Activated CD4-positive, CD25-positive, alpha-beta regulatory T cell treated with anti-CD3 and anti-CD28 coated beads, Interleukin-2, amount 50 U/mL, for 24 hours (primary cell): ENCODE data around the gene UMAD1.
"Not testable (repeated sequence)": the region's sequence is repeated elsewhere in the genome, so short reads cannot be mapped to it uniquely, and the experiment has no call there.

ENCODE experiments used
- ATAC-seq, 2 donors: fragments of 150-1000 bp; cut with Tn5 transposase; one replicate each; pipeline ENCODE4 v1.10.0; 2021; ENCODE audit warnings: mild to moderate bottlenecking in 1 of 2, moderate library complexity in 1 of 2

Gene UMAD1

DNA sequence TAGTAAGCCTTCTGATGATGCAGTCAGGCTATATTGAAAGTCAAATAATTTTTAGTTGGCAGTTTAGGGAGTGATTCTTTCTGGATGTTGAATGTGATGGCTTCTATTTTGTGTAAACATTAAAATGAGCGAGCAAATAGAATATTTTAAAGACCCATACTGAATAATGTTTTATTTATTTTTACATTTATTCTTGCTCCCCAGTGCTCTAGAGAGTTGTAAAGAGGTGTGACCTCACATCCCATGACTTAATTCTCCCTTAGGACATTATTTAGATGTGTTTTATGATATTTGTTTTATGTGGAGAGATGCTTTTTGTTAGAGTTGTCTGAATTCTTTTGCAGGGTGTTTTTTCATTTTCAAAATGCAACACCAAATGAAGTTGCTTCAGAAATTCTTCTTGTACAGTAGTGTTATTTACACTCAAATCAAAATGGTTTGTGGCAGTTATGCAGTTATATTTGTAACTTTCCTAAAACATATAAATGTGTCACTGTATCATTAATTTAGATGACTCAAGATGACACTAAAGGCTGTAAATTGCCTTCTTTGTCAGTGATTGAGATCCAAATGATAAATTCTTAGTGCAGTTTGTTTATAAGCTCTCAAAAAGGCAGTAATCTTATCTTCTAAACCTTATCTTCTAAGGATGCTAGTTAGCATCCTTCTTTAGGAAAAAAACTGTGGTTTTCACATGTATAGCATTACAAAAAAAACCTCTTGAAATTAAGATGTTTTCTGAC, 12.4 kb downstream of the UMAD1 start:
- peak in 1 of 2 donors; percentile 7 for ATAC-seq

DNA sequence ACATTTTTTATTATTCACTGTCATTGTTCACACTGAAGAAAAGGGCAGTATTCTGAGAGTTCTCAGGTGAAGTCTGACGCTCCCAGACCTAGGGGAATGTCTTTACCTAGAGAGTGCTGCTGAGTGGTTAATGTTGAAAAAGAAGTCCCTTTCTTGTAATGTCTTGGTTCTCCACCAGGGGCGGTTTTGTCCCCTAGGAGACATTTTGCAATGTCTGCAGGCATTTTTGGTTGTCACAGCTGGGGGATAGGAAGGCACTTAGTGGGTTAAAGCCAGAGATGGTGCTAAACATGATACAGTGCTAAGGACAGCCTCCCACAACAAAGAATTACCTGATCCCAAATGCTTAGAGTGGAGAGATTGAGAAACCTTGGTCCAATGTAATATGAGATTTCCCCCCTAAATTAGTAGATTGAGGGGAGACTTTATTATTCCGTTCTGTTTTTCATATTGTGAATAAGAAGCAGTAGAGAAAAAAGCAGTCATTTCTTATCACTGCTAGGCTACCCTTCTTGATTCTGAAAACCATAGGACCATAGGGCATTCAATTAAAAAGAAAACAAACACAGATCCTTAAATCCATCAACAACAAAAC, 13.1 kb downstream of the UMAD1 start:
- ATAC-seq: no peak

DNA sequence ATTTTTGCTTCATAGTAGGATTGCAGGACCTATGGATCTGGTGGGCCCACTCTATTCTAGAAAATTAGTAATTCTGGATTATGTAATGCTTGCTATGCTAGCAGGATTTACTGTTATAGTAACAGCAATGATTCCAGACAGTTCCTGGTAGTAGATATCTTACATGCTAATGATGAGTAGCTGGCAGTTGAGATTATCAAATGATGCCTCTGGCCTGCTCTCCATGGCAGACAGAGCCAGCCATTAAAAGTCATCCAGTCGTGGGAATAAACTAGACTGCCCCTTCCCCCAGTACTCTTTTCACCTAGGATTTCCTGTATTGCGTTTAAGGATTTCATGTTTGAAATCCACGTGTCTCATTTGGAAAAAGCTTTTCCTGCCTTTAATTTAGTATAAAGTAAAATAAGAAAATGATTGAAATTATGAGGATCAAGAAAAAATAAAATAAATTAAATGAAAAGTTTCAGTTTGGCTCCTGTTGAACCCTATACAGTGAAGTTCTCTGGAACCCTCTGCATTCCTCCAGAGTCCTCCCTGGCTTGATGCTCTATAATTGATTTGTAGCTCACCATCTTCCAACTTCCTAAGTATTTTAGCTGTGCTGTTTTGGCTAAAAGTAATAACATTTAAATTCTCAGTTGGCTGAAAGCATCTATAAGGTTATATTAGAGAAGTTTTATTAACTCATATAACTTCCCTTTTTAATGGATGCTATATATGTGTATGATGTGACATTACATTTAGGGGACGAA, 14.6 kb downstream of the UMAD1 start:
- ATAC-seq: no peak

DNA sequence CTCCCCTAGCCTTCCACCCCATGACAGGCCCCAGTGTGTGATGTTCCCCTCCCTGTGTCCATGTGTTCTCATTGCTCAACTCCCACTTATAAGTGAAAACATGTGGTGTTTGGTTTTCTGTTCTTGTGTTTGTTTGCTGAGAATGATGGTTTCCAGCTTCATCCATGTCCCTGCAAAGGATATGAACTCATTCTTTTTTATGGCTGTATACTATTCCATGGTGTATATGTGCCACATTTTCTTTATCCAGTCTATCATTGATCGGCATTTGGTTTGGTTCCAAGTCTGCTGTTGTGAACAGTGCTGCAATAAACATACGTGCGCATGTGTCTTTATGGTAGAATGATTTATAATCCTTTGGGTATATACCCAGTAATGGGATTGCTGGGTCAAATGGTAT, 15.9 kb downstream of the UMAD1 start:
- not testable (repeated sequence) for ATAC-seq

DNA sequence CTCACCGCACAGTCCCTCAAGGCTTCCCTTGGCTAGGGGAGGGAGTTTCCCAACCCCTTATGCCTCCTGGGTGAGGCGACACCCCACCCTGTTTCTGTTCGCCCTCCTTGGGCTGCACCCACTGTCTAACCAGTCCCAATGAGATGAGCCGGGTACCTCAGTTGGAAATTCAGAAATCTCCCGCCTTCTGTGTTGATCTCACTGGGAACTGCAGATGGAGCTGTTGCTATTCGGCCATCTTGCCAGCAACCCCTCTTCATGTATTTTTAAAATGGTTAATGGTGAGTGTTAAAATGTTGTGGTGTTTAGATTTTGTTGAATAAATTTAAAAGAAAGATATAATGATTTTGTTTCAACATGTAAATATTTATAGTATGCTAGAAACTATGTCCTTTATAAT, 22.0 kb downstream of the UMAD1 start:
- ATAC-seq: no peak

DNA sequence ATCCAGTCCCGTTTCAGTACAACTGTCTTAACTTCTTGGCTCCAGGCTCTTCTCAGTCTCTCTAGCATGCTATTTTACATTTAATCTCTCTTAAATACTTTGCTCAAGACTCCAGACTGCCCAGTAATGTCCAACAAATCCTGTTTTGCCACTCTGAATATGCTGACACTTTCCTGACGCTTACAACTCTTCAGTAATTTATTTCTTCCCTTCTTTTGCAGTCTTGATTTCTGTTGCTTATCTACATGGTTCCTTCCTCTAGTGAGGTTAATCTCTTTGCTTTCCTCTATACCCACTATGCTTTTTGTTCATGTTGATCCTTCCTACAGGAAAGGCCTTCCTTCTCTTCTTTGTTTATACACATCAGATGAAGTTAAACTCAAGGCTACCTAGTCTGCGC, 23.7 kb downstream of the UMAD1 start:
- no peak for ATAC-seq

DNA sequence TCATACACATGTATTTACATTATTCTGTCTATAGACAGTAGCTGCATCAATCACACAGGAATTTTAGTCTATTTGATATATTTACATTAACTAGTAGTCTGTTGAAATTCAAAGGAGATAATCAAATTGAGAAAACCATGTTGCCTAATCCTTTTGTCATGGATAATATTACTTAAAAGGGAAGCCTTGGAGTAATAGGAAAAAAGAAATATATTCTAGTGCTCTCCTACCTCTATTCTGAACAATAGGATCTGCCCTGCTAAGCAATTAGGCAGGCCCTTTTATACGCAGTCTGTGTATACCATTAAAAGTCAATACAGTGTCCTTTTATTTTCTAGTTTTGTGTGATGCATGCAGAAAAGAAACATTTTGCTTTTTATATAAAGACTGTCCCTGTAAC, 24.5 kb downstream of the UMAD1 start:
- no peak for ATAC-seq

DNA sequence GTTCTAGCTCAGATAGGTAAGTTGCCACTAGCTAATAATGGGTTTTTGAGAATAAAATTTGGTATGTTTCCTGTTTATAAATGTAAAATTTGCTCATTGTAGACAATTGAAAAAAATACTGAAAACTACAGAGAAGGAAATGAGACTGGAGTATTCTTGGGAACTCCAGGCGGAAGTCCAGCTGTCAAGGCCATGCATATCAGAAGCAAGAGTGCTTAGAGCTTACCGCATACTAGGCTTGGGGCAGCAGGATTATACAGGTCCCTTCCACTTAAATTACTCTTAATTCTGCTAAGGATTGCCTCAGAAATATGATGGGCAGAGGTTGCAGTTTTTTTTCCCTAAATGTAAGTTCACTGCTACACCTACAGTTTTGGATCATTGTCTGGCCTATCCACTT, 26.6 kb downstream of the UMAD1 start:
- ATAC-seq: no peak

DNA sequence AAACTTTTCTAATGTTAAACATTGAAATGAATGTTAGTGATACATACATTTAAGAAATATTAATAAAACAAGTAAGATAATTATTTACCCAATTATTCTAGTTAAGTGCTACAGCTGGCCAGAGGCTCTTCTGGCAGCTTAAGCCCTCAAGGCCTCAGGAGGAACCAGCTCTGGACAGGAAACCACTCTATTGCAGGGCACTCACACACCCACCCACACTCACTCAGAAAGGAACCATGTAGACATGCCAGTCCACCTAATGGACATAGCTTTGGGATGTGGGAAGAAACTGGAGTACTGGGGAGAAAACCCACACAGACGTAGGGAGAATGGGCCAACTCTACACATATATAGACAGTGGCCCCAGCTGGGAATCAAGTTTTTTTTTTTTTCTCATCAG, 28.2 kb downstream of the UMAD1 start:
- ATAC-seq: no peak

DNA sequence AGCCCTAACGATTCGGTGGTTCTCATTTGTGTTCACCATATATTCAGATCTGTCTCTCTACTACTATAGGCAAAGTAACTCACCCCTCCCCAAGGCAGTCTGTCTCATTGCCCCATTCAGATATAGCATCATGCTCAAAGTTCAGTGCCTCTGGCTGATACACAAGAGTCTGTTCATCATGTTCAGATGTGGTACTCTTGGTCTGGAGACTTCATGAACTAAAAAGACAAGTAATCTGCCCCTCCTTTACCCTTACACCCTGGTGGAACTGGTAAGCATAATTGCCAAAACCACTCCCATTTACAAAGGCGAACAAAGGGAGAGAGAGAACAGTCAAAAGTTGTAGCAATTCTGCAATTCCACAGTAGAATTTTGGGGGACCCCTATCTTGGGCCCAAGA, 29.9 kb downstream of the UMAD1 start:
- no peak for ATAC-seq

DNA sequence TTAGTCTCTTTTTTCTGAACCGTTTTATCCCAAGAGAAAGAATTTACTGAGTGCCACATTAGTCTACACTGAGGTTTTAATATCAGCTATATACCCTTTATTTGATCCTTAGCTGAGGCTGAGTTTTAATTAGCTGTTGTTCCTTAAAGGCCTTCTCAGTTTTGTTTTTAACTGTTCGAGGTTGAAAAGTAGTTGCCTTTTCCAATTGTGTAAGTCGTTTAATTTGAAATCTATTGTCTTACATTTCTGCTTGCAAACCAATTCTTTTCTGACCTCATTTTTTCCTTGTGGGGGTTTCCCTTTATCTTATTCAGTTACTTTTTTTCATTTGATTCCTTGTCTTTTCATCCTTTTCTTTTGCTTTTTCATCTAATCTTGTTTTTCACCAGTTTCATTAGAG, 30.8 kb downstream of the UMAD1 start:
- ATAC-seq: no peak

DNA sequence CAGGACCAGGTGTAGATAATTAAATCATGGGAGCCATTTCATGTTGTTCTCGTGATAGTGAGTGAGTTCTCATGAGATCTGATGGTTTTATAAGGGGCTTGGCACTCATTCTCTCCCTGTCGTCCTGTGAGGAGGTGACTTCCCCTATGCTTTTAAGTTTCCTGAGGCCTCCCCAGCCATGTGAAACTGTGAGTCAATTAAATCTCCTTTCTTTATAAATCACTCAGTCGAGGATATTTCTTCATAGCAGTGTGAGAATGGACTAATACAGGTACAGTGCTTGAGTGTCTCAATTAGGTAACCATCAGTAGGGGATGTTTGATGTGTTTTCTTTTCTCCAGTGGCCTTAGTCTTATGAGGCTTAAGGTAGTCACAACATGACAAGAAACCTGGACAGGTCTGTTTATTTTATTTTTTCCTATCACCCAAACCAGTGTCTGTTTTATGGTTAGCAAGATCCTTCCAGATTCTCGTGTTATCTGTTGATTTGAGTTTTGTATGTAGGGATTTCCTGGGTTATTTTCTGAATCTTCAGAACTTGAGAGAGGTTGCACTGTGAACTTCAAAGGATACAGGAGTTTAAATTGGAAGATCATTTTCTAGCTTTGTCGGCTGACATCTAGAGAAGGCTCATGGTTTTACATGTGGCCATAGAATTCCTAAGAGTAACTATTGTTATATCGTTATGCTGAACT, 32.1 kb downstream of the UMAD1 start:
- peak; percentile 86 to 91 for ATAC-seq

DNA sequence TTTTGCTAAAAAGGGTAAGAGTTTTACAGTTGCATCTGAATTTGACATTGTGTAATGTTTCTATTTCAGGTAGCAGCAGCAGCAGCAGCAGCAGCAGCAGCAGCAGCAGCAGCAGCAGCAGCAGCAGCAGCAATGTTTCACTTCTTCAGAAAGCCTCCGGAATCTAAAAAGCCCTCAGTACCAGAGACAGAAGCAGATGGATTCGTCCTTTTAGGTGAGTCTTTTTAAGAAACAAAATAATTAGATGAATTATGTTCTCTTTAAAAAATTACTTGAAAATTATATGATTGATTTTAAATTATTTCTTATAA, 32.6 kb downstream of the UMAD1 start:
- no peak for ATAC-seq

DNA sequence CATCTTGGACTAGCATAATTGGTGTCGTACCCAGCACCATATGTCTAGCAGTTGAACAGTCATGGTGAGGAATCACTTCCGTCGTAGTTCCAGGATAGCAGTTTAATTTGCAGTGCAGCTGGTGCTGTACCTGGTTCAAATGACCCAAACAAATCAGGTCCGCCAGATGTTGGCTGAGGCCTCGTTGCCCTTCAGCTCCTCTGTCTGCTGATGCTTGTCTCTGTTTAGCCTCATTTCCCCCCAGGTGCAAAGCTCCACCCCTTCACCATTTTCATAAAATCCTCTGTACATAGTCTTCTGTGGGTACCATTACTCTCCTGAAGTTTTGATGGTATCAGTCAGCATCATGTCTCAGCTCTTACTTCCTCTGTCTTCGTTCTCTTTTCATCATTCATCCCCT, 35.1 kb downstream of the UMAD1 start:
- no peak for ATAC-seq

DNA sequence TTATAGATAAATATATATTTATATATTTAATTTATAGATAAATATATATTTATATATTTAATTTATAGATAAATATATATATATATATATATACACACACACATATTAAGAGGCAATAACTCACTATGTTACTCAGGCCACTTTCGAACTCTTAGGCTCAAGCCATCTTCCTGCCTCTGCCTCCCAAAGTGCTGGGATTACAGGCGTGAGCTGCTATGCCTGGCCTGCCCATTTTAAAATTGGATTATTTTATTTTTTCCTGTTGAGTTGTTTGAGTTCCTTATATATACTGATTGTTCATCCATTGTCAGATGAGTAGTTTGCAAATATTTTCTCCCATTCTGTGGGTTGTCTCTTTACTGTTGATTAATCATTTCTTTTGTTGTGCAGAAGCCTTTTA, 39.1 kb downstream of the UMAD1 start:
- not testable (repeated sequence) for ATAC-seq

DNA sequence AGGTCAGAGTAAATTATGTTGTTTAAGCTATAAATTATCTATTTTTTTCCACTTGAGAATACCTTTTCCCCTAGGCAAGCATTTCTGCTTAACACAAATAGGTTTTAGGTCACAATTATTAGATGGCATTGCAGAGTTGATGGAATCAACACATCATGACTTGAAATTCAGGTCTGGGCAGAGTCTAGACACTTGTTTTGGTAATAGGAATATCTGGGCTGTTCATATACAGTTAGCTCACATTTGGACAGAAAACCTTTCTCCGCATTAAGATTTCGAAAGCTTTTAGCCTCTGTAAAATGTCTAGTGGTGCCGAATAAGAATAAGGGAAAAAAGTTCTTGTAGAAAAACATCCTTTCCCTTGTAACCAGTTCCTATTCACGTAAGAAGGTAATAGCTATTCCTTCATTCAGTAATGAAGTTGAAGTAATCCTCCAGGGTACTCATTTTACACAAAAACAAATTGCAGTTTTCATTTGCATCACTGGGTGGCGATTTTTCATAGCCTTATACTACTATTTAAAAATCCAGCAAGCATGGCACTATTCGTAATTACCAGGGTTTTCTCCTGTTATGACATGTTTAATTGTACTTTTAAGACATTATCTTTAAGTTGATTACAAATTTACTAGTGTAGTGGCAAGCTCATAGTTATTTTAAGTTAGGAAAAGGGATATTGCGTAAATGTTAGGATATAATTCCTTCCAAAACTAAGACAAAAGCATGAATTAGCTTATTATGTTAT, 40.8 kb downstream of the UMAD1 start:
- ATAC-seq: peak; percentile 58 to 73

DNA sequence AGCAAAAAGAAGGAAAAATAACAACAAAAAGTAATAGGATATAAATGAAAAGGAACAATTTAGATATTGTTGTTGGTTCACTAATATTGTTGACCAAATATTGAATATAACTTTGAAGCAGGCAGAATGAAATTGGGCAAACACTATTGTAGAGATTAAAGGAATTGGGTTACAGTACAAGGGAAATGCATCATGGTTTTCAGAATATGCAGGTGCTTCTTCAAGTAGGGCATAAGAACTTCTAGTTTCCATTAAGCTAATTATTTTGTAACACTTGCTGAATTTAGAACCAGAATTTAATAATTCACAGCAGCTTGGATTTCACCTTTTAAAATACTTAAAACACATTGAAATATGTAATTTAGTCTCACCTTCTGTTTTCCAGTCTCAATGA, 41.4 kb downstream of the UMAD1 start:
- ATAC-seq: no peak

DNA sequence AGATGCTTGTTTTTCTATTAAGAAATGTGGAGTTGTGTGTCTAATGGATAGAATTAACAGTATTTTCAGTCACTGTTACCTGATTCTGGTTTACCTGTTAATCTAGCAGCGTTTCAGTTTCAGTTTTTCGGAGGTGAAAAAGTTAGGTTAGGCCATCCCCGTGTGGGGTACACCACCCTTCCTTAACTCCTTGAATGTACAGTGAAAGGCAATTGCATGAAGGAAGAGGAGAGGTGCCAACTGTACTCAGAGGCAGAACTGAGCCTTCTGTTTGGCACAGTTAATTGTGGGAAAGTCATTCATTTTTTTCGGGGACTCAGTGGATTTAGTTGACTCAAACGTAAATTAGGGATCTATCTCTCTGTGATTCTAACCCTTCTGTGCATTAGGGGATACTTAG, 42.3 kb downstream of the UMAD1 start:
- no peak for ATAC-seq

DNA sequence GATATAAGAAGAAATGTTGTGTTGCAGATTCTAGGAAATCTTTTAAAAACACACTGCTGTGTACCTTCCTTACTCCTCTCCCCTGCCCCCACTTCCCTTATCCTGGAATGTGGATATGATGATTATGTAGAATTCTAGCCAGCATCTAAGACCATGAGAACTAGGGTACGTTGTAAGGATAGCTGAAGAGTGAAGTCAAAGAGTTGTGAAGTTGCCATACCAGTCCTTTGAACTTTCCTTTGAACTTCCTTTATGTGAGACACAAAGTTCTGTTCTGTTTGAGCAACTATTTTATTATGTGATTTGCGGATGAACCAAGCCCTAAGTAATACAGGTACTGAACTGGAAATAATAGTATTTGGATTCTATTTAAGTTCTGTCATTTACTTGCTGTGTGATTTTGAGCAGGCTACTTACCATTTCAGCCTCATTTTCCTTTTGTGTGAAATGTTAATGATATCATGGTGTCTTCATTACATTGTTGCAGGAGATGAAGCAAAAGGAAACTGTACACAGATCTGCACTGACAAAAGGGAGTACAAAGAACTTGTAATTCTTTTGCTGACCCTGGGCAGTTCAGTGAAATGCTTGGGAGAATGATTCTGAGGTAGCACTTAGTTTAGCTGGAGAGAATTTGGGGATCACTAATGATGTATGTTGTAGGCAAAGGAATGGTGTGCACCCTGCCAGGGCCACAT, 46.4 kb downstream of the UMAD1 start:
- ATAC-seq: no peak

DNA sequence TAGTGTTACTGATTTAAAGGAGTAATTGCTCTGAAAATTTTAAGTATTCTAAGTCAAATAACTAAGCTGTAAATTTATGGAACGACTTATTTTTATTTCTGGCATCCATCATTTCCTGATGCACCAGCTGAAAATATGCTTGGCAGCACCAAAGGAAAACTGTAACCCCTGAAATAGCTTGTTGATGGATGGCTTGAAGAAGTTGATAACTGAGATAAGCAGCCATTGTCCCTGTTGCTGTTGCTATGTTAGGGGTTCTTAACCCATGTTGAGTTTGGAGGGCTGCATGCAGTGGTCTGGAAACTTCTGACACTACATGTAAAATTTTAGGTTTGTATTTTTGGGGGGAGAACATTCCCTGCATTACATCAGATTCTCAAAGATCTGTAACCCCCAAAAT, 47.2 kb downstream of the UMAD1 start:
- no peak for ATAC-seq

DNA sequence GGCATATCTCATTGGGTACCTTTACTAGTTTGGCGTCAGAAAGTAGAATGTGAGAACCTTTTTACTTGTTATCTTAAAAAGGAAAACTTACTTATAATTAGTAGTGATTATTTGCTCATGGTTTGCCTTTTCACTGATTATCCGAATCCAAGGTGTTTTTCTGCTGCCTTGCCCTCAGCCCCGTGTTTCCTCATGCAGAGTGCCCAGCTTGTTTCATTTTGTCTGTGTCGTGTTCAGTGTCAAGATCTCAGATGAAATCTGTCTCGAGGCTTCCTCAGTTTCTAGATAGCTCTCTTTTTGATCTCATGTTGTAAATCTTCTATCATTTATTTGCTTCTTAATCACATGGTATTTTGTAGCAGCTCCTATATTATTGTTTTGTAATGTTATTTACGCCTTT, 47.8 kb downstream of the UMAD1 start:
- no peak for ATAC-seq

DNA sequence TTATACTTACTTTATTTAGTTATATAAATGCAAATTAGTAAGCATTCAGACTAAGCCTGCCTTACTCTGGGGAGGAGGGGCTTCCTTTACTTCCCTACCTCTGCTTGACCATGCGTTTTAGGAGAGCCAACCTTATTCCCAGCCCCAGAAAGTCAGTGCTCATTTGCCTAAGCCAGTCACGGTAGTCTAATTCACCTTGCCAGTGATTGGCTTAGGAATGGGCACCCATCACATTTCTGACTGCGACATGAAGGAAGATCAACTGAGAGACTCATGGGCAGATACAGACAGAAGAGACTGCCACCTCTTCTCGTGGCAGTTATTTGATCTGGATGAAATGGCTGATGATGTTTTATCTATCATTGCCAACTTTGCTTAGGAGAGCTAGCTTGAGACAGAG, 48.4 kb downstream of the UMAD1 start:
- no peak for ATAC-seq
